ENCODE data around the gene WIPF1.

DNA sequence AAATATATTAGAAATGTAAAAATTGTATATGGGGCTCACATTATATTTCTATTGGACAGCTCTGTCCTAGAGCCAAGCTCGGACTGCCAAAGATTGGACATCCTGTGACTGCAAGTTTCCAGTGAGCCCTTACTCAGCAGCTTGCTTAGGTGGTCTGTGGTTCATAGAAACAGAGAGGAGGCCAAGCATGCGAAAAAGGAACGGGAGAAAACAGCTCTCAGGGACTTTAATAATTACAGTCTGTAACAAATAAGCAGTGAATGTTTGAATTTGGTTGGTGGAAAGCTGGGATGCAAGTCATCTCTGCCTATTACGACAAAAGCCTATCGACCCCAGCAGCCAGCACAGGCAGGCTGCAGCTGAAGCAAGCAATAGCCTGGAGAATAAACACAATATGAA lies 35.6 kb downstream of the WIPF1 start:
- TF ChIP-seq, protein P1, sequence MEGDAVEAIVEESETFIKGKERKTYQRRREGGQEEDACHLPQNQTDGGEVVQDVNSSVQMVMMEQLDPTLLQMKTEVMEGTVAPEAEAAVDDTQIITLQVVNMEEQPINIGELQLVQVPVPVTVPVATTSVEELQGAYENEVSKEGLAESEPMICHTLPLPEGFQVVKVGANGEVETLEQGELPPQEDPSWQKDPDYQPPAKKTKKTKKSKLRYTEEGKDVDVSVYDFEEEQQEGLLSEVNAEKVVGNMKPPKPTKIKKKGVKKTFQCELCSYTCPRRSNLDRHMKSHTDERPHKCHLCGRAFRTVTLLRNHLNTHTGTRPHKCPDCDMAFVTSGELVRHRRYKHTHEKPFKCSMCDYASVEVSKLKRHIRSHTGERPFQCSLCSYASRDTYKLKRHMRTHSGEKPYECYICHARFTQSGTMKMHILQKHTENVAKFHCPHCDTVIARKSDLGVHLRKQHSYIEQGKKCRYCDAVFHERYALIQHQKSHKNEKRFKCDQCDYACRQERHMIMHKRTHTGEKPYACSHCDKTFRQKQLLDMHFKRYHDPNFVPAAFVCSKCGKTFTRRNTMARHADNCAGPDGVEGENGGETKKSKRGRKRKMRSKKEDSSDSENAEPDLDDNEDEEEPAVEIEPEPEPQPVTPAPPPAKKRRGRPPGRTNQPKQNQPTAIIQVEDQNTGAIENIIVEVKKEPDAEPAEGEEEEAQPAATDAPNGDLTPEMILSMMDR (IDR thresholded peaks at IDR 0.05 in 8 of 11, conservative IDR thresholded peaks at IDR 0.05 in 3 of 11) = no peak
- TF ChIP-seq POLR2A (IDR thresholded peaks at IDR 0.05) (no peak), POLR2AphosphoS5 (IDR thresholded peaks at IDR 0.05) (no peak)
